Measurements from ENCODE around the gene ZSWIM5. TPM values are rescaled to one million over a fixed set of nuclear protein-coding genes. Genes with fewer than 3 reads are reported as not detected.

Gene ZSWIM5
- total and polyA plus RNA-seq, 9 of the 15 experiments (the other 6 are each of a cell fraction or from before 2014, with no cell fraction given) = under 0.01 to 0.07 (median 0.03) TPM; not detected in 3

GRCh38 chr1:45010855-45011811 lies 195.3 kb downstream of the ZSWIM5 start, which contains the start of gene HECTD3 (continued):
- TF ChIP-seq ZNF407 (IDR thresholded peaks at IDR 0.05; ENCODE audit: low read depth) (no peak), STAT5B (CRISPR knock-in tag; IDR thresholded peaks at IDR 0.05) (no peak), MLX (CRISPR knock-in tag; conservative IDR thresholded peaks at IDR 0.05) (no peak), SIRT6 (IDR thresholded peaks at IDR 0.05; ENCODE audit: low read depth, low read length) (no peak), ZSCAN32 (CRISPR knock-in tag; IDR thresholded peaks at IDR 0.05) (no peak), MITF (IDR thresholded peaks at IDR 0.05) (no peak), ZNF280B (CRISPR knock-in tag; IDR thresholded peaks at IDR 0.05) (no peak), EHMT2 (IDR thresholded peaks at IDR 0.05) (peak; percentile 87), SETDB1 (IDR thresholded peaks at IDR 0.05; ENCODE audit: low read length) (no peak), ZNF707 (CRISPR knock-in tag; conservative IDR thresholded peaks at IDR 0.05) (no peak), NCOA1 (IDR thresholded peaks at IDR 0.05; ENCODE audit: low read depth) (peak; percentile 61; the same call in 1 of the 2 replicates), NFXL1 (CRISPR knock-in tag; IDR thresholded peaks at IDR 0.05) (no peak), ETS1 (conservative IDR thresholded peaks at IDR 0.05; ENCODE audit: control insufficient read depth, low read depth, low read length) (peak; percentile 85)
